Stimulated activated CD8-positive, alpha-beta memory T cell treated with anti-CD3 and anti-CD28 coated beads, Interleukin-12 subunit alpha, Interleukin-12 subunit beta, amount 100 ng/mL, for 4 hours (primary cell): ENCODE data around the gene PRKACB.

Experiments
- DNase-seq: peaks from one replicate; pipeline ENCODE4 v3.0.0-alpha.2; 2020; ENCODE audit warnings: low read depth

Gene PRKACB

DNA sequence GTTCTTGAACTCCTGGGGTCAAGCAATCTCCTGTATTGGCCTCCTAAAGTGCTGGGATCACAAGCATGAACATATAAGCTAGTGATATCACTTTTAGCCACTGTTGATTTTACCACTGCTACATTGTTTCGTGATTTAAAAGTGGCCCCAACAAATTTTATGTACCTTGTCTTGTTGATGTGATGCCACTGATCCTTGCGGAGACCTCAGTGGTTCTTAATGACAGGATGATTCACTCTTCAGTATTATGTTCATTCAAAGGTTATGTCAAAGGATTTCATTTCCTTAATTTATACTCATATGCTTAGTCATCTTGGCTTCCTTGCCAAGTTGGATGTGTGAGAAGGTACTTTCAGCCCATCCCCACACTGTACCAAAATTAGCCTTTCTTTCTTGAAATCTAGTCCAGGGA lies 12.1 kb downstream of the PRKACB start:
- DNase-seq, result no peak

GRCh38 chr1:84159533-84160240 lies 15.6 kb downstream of the PRKACB start:
- DNase-seq, result no peak

- no peak for DNase-seq
Measured at GRCh38 chr1:84162295-84162694, 18.2 kb downstream of the PRKACB start.

DNA sequence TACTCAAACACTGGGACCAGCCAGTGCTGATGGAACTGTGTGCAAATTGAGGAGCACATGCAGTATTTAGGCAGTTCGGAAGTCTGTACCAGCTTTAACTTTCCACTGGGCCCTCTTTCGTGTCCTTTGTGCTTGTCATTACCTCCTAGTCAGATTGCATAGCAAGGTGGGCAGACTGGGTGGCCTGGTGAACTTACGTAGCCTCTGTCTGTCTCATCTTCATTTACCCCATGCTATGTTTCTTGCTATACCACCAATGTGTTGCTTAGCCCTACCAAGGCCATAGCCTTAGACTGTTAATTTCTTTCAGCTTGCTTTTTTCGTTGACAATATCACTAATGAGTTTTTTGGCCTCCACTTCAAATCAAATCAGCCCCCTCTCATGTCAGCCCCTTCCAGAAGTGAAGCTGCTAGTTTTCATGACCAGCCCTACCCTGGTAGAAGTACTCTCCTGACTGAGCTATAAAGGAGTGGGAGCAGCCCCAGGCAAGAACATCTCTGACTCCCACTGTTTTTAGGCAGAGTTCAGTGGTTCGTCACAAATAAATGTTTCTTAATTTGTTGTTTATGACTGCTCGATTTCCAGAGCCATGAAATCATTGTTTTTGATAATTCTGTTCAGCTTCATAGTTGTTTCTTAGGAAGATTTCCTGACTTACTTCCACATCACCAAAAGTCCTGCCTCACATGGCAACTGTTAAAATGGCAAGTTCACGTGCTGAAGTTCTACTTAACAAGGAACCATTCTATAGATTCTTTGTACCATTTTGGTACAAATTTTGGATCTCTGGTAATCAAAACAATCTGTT lies 19.3 kb downstream of the PRKACB start:
- no peak for DNase-seq

DNA sequence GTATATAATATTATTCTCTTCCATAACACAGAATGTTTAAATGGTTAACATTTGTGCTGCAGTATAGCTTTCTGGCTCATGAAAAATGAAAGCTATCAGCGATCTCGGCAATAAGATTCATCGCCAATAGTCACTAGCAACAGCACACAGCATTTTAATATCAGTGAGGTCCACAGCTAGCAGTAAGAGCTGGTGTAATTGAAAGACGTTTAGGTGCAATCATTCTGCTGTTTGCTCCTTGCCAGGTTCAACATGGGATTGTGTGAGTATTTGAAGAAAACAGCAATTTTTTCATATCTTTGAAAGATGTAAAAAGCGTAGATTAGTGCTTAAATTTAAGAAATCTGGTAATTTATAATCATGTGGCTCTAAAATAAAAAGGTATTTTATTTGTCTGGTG lies 20.1 kb downstream of the PRKACB start:
- no peak for DNase-seq

- DNase-seq, result no peak
Measured at GRCh38 chr1:84164567-84165021, 20.5 kb downstream of the PRKACB start.

DNA sequence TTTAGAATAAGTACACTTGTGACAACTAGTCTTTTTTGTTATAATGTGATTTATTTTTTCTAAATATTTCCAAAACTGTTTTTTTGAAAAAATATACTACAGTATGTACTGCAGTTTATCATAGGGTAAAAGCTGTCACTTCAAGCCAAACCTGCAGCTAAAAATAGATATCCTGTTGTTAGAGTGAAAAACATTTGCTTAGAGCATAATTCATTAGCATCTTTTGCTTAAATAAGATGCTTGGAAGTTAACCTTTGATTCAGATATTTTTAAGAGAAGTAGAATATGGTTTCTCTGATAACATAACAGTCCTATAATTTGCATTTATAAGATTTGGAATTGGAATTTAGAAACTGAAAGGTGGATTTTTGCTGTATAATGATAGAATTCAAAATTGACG lies 21.5 kb downstream of the PRKACB start:
- no peak for DNase-seq

- no peak for DNase-seq
Measured at GRCh38 chr1:84166797-84167196, 22.7 kb downstream of the PRKACB start.

GRCh38 chr1:84168783-84169182 lies 24.7 kb downstream of the PRKACB start:
- DNase-seq, result no peak

GRCh38 chr1:84170171-84170570 lies 26.1 kb downstream of the PRKACB start:
- DNase-seq, result no peak

- no peak for DNase-seq
Measured at GRCh38 chr1:84171481-84171880, 27.4 kb downstream of the PRKACB start.

DNA sequence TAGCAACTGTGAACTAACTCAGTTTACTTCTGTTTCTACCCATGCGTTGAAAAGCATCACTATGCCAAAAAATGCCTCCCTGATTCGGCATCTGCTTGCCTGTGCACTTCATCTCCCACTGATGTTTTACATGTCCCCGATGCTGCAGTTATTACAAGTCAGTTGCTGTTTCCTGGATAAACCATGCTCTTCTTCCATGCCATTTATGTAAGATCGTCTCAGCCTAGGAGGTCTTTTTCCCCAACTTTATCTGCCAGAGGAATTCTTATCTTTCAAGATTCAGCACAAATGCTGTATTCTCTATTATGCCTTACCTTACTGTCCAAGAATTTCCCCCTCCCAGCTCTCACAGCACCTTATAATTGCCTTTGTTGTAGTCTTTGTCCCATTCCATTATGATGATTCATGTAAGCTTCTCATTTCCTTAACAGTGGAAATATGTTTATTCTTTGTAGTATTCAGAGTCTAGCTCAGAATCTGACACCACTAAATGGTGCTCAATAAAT lies 30.0 kb downstream of the PRKACB start:
- no peak for DNase-seq

DNA sequence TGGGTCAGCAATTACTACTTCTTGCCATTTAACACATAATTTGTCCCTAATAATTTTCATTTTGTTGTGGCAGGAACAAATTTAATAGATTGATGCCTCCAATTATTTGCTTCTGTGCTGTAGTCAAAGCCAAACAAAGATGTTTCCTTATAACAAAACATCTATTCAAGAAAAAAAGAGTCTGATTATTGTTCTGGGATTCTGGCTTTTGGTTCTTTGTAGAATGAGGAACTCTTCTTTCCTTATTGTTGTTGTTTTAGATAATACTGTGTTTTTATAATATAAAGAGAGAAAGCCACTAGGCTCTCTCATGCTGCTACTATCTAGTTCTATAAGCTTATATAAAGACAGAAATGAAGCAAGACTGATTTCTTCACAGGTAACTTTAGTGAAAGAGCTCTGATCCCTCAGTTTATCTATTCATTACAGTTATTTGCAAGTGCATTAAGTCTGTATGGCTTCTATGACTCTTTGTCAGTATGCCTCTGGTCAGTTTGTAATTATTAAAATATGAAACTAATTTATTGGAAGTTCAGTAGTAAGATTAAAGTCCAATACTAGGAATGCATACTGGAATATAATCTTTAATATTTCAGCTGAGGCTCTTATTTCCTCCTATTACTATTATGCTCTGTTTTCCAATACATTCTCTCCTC lies 37.4 kb downstream of the PRKACB start:
- no peak for DNase-seq

- DNase-seq, result no peak
Measured at GRCh38 chr1:84190455-84190854, 46.4 kb downstream of the PRKACB start.

GRCh38 chr1:84192681-84193080 lies 48.6 kb downstream of the PRKACB start:
- DNase-seq, result no peak

DNA sequence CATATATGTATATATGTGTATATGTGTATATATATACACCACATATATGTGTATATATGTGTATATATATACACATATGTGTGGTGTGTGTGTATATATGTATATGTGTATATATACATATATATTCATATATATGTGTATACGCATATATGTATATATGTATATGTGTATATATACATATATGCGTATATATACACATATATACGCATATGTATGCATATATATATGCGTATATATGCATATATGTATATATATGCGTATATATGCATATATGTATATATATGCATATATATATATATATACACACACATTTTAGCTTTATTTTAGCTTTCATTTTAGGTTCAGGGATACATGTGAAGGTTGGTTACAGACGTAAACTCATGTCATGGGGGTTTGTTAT lies 54.8 kb downstream of the PRKACB start:
- no peak for DNase-seq

DNA sequence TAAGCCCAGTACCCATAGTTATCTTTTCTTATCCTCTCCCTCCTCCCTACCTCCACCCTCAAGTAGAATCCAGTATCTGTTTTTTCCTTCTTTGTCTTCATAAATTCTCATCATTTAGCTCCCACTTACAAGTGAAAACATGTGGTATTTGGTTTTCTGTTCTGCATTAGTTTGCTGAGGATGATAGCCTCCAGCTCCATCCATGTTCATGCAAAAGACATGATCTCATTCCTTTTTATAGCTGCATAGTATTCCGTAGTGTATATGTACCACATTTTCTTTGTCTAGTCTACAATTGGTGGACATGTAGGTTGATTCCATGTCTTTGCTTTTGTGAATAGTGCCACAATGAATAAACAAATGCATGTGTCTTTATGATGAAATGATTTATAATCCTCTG lies 55.2 kb downstream of the PRKACB start:
- DNase-seq, result no peak

- no peak for DNase-seq
Measured at GRCh38 chr1:84202126-84202525, 58.1 kb downstream of the PRKACB start.

GRCh38 chr1:84206375-84206774 lies 62.3 kb downstream of the PRKACB start:
- no peak for DNase-seq

DNA sequence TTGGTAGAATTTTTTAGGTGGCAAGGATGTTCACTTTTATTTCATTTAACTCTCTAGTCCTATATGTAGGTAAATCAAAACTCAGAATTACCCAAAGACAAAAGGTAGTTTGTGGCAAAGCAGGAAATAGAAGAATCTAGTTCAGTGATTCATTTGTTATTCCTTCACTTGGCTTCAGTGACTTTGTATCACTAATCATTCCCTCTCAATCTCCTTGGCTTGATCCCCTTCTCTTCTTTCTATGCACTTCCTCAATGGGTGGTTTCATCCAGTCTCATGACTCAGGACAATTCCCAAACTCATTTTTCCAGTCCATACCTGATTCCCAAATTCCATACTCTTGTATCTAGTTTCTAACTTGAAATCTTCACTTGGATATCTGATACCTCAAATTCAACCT lies 64.9 kb downstream of the PRKACB start:
- DNase-seq, result no peak

DNA sequence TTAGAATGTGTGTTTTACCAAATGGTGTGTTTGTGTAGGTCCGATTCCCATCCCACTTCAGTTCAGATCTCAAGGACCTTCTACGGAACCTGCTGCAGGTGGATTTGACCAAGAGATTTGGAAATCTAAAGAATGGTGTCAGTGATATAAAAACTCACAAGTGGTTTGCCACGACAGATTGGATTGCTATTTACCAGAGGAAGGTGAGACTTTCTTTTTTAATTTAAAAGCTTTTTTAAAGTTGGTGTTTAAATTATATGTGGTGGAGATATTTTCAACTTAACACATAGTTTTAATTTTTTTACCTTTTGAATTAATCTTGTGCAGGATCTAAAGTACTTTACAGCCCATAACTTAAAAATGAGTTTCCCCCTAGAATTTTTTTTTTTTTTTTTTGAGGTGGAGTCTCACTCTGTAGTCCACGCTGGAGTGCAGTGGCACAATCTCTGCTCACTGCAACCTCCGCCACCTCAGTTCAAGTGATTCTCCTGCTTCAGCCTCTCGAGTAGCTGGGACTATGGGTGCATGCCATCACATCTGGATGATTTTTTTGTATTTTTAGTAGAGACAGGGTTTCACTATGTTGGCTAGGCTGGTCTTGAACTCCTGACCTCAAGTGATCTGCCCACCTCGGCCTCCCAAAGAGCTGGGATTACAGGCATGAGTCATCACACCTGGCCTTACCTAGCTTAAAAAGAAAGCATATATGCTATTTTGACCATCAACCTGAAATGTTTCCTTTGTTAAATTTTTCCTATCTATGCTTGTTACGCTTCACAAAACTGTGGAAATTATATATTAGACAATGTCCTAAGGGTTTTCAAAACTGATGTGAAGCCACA lies 70.3 kb downstream of the PRKACB start:
- DNase-seq, result no peak

- DNase-seq, result no peak
Measured at GRCh38 chr1:84217239-84217638, 73.2 kb downstream of the PRKACB start.
